ENCODE results near the gene MAST2.
"Not testable (repeated sequence)": the region's sequence is repeated elsewhere in the genome, so short reads cannot be mapped to it uniquely, and the experiment has no call there.

The MAST2 gene

DNA sequence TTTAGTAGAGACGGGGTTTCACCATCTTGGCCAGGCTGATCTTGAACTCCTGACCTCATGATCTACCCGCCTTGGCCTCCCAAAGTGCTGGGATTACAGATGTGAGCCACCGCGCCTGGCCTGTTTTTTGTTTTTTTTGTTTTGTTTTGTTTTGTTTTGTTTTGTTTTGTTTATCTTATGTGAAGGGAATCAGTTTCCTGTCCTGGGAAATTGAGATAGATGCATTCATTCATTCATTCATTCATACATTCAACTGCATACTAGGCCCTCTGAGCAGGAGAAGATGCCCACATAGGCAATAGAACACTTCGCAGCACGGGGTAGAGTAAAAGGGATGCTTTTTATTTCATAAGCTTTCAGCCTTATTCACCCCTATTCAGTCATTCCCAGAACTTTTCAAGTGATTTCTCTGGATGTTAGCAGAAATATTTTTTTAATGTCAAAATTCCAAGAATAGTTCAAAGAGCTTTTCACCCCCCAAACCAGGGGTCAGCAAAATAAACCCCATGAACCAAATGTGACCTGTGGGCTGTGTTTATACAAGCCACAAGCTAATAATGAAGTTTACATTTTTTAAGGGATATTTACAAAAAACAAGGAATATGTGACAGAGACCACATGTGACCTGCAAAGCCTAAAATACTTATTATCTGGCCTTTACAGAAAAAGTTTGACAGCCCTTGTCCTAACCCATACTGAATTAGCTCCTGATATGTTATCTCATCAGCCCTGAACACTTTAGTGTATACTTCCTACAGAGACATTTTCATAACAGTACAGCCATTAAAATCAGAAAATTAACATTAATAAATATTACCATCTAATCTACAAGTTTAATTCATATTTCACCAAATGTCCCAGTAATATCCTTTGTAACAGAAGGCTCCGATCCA lies 127.1 kb downstream of the MAST2 start (continued):
- no peak for TF ChIP-seq GLIS3 (CRISPR knock-in tag; IDR thresholded peaks at IDR 0.05)
- TF ChIP-seq, protein P1, sequence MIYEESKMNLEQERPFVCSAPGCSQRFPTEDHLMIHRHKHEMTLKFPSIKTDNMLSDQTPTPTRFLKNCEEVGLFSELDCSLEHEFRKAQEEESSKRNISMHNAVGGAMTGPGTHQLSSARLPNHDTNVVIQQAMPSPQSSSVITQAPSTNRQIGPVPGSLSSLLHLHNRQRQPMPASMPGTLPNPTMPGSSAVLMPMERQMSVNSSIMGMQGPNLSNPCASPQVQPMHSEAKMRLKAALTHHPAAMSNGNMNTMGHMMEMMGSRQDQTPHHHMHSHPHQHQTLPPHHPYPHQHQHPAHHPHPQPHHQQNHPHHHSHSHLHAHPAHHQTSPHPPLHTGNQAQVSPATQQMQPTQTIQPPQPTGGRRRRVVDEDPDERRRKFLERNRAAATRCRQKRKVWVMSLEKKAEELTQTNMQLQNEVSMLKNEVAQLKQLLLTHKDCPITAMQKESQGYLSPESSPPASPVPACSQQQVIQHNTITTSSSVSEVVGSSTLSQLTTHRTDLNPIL (CRISPR knock-in tag; IDR thresholded peaks at IDR 0.05; ENCODE audit: low read depth) = no peak

DNA sequence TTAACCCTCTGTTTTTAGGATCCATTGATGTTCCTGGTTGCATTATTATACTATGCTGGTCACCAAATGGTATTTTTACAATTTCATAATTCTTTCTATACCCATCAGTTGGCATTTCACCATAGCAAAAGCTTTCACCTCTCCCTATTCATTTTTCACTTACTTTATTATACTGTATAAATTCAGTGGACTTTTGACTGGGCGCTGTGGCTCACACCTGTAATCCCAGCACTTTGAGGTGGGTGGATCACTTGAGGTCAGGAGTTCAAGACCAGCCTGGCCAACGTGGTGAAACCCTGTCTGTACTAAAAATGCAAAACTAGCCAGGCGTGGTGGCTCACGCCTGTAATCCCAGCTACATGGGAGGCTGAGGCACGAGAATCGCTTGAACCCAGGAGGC lies 128.8 kb downstream of the MAST2 start:
- not testable (repeated sequence) for ATAC-seq

DNA sequence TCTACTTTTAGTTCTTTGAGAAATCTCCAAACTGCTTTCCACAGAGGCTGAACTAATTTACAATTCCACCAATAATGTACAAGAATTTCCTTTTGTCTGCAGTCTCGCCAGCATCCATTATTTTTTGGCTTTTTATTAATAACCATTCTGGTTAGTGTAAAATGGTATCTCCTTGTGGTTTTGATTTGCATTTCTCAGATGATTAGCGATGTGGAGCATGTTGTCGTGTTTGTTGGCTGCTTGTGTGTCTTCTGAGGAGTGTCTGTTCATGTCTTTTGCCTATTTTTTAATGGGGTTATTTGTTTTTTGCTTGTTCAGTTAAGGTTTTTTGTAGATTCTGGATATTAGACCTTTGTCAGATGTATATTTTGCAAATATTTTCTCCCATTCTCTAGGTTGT lies 131.5 kb downstream of the MAST2 start:
- TF ChIP-seq ARNTL (CRISPR knock-in tag; IDR thresholded peaks at IDR 0.05; ENCODE audit: borderline replicate concordance, low read depth) (no peak), ZFP30 (CRISPR knock-in tag; IDR thresholded peaks at IDR 0.05) (no peak), RARB (CRISPR knock-in tag; IDR thresholded peaks at IDR 0.05) (no peak), SNAI2 (CRISPR knock-in tag; IDR thresholded peaks at IDR 0.05) (no peak), ZNF8 (CRISPR knock-in tag; IDR thresholded peaks at IDR 0.05) (no peak), CSRNP3 (CRISPR knock-in tag; IDR thresholded peaks at IDR 0.05) (no peak), ZFP3 (CRISPR knock-in tag; IDR thresholded peaks at IDR 0.05) (no peak), ZNF70 (CRISPR knock-in tag; IDR thresholded peaks at IDR 0.05) (no peak), PATZ1 (CRISPR knock-in tag; IDR thresholded peaks at IDR 0.05; ENCODE audit: borderline replicate concordance) (no peak), ISL1 (CRISPR knock-in tag; IDR thresholded peaks at IDR 0.05) (no peak), OSR1 (CRISPR knock-in tag; IDR thresholded peaks at IDR 0.05) (no peak), TCF4 (CRISPR knock-in tag; IDR thresholded peaks at IDR 0.05; ENCODE audit: borderline replicate concordance) (no peak), ESRRG (CRISPR knock-in tag; IDR thresholded peaks at IDR 0.05) (no peak), PPARA (CRISPR knock-in tag; IDR thresholded peaks at IDR 0.05; ENCODE audit: borderline replicate concordance) (no peak), TOX (CRISPR knock-in tag; IDR thresholded peaks at IDR 0.05; ENCODE audit: borderline replicate concordance) (no peak)
- TF ChIP-seq, protein P2, sequence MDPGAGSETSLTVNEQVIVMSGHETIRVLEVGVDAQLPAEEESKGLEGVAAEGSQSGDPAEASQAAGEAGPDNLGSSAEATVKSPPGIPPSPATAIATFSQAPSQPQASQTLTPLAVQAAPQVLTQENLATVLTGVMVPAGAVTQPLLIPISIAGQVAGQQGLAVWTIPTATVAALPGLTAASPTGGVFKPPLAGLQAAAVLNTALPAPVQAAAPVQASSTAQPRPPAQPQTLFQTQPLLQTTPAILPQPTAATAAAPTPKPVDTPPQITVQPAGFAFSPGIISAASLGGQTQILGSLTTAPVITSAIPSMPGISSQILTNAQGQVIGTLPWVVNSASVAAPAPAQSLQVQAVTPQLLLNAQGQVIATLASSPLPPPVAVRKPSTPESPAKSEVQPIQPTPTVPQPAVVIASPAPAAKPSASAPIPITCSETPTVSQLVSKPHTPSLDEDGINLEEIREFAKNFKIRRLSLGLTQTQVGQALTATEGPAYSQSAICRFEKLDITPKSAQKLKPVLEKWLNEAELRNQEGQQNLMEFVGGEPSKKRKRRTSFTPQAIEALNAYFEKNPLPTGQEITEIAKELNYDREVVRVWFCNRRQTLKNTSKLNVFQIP (CRISPR knock-in tag; IDR thresholded peaks at IDR 0.05; ENCODE audit: borderline replicate concordance, low read depth) = no peak
- TF ChIP-seq, protein P3, sequence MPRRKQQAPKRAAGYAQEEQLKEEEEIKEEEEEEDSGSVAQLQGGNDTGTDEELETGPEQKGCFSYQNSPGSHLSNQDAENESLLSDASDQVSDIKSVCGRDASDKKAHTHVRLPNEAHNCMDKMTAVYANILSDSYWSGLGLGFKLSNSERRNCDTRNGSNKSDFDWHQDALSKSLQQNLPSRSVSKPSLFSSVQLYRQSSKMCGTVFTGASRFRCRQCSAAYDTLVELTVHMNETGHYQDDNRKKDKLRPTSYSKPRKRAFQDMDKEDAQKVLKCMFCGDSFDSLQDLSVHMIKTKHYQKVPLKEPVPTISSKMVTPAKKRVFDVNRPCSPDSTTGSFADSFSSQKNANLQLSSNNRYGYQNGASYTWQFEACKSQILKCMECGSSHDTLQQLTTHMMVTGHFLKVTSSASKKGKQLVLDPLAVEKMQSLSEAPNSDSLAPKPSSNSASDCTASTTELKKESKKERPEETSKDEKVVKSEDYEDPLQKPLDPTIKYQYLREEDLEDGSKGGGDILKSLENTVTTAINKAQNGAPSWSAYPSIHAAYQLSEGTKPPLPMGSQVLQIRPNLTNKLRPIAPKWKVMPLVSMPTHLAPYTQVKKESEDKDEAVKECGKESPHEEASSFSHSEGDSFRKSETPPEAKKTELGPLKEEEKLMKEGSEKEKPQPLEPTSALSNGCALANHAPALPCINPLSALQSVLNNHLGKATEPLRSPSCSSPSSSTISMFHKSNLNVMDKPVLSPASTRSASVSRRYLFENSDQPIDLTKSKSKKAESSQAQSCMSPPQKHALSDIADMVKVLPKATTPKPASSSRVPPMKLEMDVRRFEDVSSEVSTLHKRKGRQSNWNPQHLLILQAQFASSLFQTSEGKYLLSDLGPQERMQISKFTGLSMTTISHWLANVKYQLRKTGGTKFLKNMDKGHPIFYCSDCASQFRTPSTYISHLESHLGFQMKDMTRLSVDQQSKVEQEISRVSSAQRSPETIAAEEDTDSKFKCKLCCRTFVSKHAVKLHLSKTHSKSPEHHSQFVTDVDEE (CRISPR knock-in tag; IDR thresholded peaks at IDR 0.05) = no peak
- TF ChIP-seq, protein P1 (CRISPR knock-in tag; IDR thresholded peaks at IDR 0.05; ENCODE audit: low read depth) = no peak
- ATAC-seq = no peak

Data from SK-N-SH treated with all-trans-retinoic acid at 6 μM for 48 hours (cell line).